SIG-M5 treated with dmso at 0.1 percent for 504 hours (cell line): ENCODE data around the gene FAM110D.

Experiments
- DNase-seq: peaks from one replicate; lab custom pipeline; 2025; ENCODE audit not compliant: unreplicated experiment; lab: John Stamatoyannopoulos, UW

FAM110D gene

DNA sequence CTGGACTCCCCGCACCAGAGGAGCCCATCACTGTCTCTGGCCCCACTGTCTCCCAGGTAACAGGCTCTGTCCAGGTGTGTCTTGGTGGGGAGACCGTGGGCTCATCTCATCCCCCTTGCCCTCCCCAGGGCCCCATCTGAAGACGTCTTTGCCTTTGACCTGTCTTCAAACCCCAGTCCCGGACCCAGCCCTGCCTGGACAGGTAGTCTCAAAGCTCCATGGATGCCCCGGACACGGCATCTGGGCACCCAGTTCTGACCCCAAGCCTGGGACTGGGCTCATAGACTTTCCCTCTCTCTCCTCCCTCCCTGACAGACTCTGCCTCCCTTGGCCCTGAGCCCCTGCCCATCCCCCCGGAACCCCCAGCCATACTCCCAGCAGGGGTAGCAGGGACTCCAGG lies 25.2 kb downstream of the FAM110D start:
- DNase-seq = no peak

GRCh38 chr1:26184883-26185282 lies 26.0 kb downstream of the FAM110D start:
- no peak for DNase-seq

GRCh38 chr1:26187882-26188281 lies 29.0 kb downstream of the FAM110D start:
- no peak for DNase-seq

GRCh38 chr1:26188477-26188876 lies 29.6 kb downstream of the FAM110D start:
- no peak for DNase-seq

DNA sequence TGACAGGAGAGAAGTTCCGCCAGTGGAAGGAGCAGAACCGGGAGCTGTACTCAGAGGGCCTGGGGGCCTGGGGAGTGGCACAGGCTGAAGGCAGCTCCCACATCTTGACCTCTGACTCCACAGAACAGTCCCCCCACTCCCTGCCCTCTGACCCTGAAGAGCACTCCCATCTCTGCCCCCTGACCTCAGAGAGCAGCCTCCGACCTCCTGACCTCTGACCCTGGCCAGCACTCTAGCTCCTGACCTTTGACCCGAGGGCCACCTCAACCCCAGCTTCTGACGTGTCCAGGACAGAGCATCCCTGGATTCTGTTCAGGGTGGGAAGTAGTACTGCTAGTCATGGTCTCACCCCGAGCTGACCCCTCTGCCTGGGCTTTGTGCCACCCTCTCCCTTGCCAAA lies 30.5 kb downstream of the FAM110D start:
- no peak for DNase-seq

- DNase-seq = no peak
Measured at GRCh38 chr1:26189751-26190275, 30.9 kb downstream of the FAM110D start.

DNA sequence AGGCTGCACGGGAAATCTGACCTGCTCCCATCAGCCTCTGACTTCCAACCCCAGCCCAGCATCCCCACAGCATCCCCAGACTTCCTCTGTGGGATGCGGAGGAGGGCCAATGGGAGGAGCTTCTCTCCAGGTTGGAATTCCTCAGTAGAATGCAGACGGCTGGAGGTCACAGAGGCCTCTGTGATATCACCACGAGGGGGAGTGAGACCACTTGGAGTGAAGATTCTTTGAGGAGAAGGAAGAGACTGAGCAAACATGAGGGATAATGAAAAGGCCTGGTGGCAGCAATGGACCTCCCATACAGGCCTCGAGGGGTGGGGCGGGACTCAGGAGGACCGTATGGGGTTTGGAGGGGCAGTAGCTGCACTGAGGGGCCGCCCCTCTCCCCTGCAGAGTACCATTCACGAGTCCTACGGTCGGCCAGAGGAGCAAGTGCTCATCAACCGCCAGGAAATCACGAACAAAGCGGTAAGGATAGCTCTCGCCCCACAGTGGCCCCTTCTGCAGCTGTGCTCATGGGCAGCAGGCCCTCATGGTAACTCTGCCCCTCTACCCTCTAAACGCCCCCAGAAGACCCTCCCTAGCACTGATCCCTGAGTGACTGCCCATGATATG lies 31.6 kb downstream of the FAM110D start, which contains the start of gene CATSPER4:
Gene CATSPER4 (plus strand): TSS at position 230 of the 615 bp plus-strand sequence. CDS start 26 bp downstream, at position 256.
- DNase-seq = no peak

- DNase-seq = no peak
Measured at GRCh38 chr1:26191739-26192138, 32.9 kb downstream of the FAM110D start.

DNA sequence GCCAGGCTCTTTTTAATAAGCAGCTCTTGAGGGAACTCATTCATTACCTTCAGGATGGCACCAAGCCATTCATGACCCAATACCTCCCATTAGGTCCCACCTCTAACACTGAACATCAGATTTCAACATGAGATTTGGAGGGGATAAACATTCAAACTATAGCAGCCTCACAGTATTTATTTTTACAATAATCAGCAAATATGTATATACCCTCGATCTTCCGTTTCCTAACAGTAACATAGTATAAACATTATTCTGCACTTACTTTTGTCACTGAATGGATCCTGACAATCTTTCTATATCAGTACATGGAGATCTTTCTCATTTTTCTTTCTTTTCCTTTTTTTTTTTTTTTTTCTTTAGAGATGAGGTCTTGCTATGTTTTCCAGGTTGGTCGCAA lies 36.9 kb downstream of the FAM110D start:
- DNase-seq = no peak

DNA sequence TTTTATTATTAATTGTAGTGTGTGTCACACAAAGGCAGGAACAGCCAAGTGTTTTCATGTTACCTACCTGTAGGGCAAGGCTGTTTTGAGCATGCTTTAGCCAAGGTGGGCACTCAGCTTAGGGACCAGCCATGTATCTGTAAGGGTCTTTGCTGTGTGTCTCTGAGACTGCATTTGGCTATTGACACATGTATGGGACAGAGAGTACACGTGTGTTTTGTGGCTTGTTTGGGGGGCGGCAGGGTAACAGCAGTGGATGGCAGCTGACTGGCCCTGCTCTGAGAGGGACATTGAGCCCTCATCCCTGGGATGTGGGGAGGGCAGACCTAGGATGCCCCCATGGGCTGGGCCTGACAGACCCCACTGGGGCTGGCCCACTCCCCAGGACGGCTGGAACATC lies 38.4 kb downstream of the FAM110D start:
- DNase-seq = no peak

DNA sequence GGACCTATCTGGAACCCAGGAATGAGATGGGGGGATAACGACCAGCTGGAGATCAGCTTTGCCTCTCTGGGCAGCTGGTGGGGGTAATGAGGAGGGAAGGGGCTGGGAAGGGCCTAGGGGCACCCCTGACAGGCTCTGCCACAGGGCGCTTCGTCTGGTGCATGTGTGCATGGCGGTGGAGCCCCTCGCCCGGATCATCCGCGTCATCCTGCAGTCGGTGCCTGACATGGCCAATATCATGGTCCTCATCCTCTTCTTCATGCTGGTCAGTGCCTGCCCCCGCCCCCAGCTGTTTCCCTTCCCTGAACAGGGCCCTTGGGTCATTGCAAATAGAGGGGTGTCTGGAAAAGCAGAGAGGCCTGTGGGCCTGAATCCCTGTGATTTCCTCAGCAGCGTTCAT lies 38.9 kb downstream of the FAM110D start:
- no peak for DNase-seq

- no peak for DNase-seq
Measured at GRCh38 chr1:26200413-26200812, 41.5 kb downstream of the FAM110D start.

DNA sequence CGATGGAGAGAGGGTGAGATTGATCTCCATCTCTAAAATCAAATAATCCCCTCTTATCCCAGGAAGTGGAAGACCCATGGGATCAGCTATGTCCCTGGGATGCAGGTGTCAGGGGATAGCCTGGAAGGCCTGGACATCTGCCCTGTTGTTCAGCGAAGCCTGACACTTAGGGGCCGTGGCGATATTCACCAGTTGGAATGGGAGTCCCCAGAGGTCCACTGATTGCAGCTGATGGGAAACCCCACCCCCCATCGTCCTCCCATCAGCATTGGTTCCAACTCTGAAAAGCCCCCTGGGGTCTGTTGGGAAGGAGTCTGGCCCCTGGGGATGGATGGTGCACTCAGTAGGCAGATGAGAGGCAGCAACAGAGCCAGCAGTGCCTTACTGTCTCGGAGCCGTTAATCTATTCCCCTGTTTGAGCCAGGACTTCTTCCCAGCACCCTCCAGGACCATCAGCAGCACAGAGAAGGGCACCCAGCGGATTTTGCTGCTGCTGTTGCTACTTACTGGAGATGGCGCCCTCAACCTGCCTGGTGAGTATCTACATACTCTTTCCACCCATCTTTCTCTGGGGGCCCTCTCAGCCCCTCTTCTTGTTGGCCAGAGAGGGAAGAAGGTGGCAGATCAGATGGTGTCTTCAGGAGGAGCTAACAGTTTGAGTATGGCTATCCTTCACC lies 44.9 kb downstream of the FAM110D start:
- DNase-seq = no peak

GRCh38 chr1:26210147-26210870 lies 51.4 kb downstream of the FAM110D start:
- DNase-seq = no peak

- DNase-seq = no peak
Measured at GRCh38 chr1:26212726-26213125, 53.8 kb downstream of the FAM110D start.

DNA sequence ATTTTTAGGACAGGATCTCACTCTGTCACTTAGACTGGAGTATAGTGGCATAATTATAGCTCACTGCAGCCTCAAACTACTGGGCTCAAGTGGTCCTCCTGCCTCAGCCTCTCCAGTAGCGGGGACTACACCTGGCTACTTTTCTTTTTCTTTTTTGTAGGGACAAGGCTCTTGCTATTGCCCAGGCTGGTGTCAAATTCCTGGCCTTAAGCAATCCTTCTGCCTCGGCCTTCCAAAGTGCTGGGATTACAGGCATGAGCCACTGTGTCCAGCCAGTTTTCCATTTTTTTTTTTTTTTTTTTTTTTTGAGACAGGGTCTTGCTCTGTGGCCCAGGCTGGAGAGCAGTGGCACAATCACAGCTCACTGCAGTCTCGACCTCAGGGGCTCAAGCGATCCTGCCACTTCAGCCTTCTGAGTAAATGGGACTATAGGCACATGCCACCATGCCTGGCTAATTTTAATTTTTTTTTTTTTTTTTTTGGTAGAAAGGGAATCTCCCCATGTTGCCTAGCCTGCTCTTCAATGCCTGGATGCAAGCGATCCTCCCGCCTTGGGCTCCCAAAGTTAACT lies 54.5 kb downstream of the FAM110D start:
- DNase-seq = no peak
